SK-N-SH treated with all-trans-retinoic acid at 6 μM for 48 hours (cell line): ENCODE measurements around the gene FAM89A.

ENCODE experiments used
- ATAC-seq: fragments of 200-7000 bp; cut with Tn5 transposase; 3 replicates; pipeline ENCODE4 v1.9.1; 2020; ENCODE audit warnings: mild to moderate bottlenecking, moderate library complexity
- CSDC2 ChIP-seq: fragments of 250-450 bp; sonication (Bioruptor Pico); IDR thresholded peaks from 2 replicates; pipeline ENCODE4 v1.5.0; 2020; ENCODE audit warnings: mild to moderate bottlenecking, moderate library complexity
- GLIS3 ChIP-seq: fragments of 250-450 bp; sonication (Bioruptor Pico); IDR thresholded peaks from 2 replicates; pipeline ENCODE4 v1.5.0; 2020; ENCODE audit warnings: mild to moderate bottlenecking, moderate library complexity
- OSR1 ChIP-seq: fragments of 250-450 bp; sonication (Bioruptor Pico); IDR thresholded peaks from 2 replicates; pipeline ENCODE4 v1.8.0; 2022; ENCODE audit warnings: moderate library complexity, mild to moderate bottlenecking, inconsistent platforms
- PPARA ChIP-seq: fragments of 250-450 bp; sonication (Bioruptor Pico); IDR thresholded peaks from 2 replicates; pipeline ENCODE4 v1.5.0; 2020; ENCODE audit warnings: mild to moderate bottlenecking, borderline replicate concordance
- RARB ChIP-seq: fragments of 250-450 bp; sonication (Bioruptor Pico); IDR thresholded peaks from 2 replicates; pipeline ENCODE4 v1.8.0; 2021; ENCODE audit warnings: mild to moderate bottlenecking, moderate library complexity
- SNAI2 ChIP-seq: fragments of 250-450 bp; sonication (Bioruptor Pico); IDR thresholded peaks from 2 replicates; pipeline ENCODE4 v1.5.0; 2020; ENCODE audit warnings: mild to moderate bottlenecking, moderate library complexity
- TOX ChIP-seq: fragments of 250-450 bp; sonication (Bioruptor Pico); IDR thresholded peaks from 2 replicates; pipeline ENCODE4 v1.8.0; 2021; ENCODE audit warnings: mild to moderate bottlenecking, moderate library complexity, borderline replicate concordance
- ZC3H10 ChIP-seq: fragments of 250-450 bp; sonication (Bioruptor Pico); IDR thresholded peaks from 2 replicates; pipeline ENCODE4 v1.5.1; 2021; ENCODE audit warnings: mild to moderate bottlenecking, moderate library complexity
- ZFP3 ChIP-seq: fragments of 250-450 bp; sonication (Bioruptor Pico); IDR thresholded peaks from 2 replicates; pipeline ENCODE4 v1.5.0; 2020; ENCODE audit warnings: mild to moderate bottlenecking, moderate library complexity
- ZFP30 ChIP-seq: fragments of 450-650 bp; formaldehyde crosslinking; IDR thresholded peaks from 2 replicates; pipeline ENCODE4 v1.5.0; 2022; ENCODE audit warnings: mild to moderate bottlenecking, moderate library complexity
- ZNF8 ChIP-seq: fragments of 450-650 bp; formaldehyde crosslinking; IDR thresholded peaks from 2 replicates; pipeline ENCODE4 v1.5.0; 2020; ENCODE audit warnings: mild to moderate bottlenecking, moderate library complexity
- TF ChIP-seq, protein P1 (sequence below): fragments of 250-450 bp; sonication (Bioruptor Pico); IDR thresholded peaks from 2 replicates; pipeline ENCODE4 v1.5.1; 2020; ENCODE audit warnings: low read depth, mild to moderate bottlenecking, moderate library complexity
- TF ChIP-seq, protein P2 (sequence below): fragments of 250-450 bp; sonication (Bioruptor Pico); IDR thresholded peaks from 2 replicates; pipeline ENCODE4 v1.5.0; 2020; ENCODE audit warnings: mild to moderate bottlenecking, moderate library complexity
- TF ChIP-seq, protein P3 (sequence below): fragments of 250-450 bp; sonication (Bioruptor Pico); IDR thresholded peaks from 2 replicates; pipeline ENCODE4 v1.8.0; 2020; ENCODE audit warnings: mild to moderate bottlenecking, moderate library complexity, borderline replicate concordance
- TF ChIP-seq, protein P4 (sequence below): fragments of 250-450 bp; sonication (Bioruptor Pico); IDR thresholded peaks from 2 replicates; pipeline ENCODE4 v1.5.1; 2021; ENCODE audit warnings: mild to moderate bottlenecking, moderate library complexity

FAM89A gene

DNA sequence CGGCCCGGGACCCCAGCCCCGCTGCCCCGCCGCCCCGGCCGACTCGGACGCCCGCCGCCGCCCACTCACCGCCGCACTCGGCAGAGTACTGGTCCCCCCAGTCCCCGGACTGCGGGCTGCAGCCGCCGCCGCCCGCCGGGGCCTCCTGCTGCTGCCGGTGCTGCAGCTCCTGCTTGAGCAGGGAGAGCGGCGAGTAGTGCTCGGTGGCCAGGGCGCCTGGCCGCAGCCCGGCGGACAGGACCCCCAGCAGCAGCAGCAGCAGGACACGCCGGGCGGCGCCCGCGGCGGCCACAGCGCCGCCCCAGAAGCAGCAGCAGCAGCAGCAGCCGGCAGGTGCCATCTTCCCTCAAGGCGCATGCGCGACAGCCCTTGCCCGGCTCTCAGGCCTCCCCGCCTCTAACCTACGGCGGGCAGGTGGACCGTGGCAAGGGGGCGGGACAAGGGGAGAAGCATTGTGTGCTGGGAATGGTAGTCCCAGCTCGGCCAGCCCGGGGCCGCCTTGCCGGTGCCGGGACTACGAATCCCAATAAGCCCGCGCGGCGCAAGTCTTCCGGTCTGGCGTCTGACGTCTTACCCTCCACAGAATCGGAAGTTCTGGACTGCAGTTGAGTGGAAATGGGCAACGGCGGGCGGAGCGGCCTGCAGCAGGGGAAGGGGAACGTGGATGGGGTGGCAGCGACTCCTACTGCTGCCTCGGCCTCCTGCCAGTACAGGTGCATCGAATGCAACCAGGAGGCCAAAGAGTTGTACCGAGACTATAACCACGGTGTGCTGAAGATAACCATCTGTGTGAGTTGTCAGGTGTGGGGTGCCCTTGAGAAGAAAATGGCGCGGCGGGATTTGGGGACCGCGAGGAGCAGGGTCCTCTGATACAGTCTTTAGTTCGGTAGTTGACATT, 61.3 kb downstream of the FAM89A start, which contains the start of the genes ARV1 and TTC13:
Gene ARV1, plus strand, starts transcription at position 604 of the 898 bp plus-strand sequence. Its CDS starts 12 bp downstream, at position 616.
Gene TTC13, minus strand, starts transcription at position 371 of the 898 bp plus-strand sequence. Its CDS starts 31 bp downstream, at position 340.
- TF ChIP-seq CSDC2 (no peak), ZNF8 (CRISPR knock-in tag) (no peak), SNAI2 (CRISPR knock-in tag) (no peak)
- TF ChIP-seq, protein P1, sequence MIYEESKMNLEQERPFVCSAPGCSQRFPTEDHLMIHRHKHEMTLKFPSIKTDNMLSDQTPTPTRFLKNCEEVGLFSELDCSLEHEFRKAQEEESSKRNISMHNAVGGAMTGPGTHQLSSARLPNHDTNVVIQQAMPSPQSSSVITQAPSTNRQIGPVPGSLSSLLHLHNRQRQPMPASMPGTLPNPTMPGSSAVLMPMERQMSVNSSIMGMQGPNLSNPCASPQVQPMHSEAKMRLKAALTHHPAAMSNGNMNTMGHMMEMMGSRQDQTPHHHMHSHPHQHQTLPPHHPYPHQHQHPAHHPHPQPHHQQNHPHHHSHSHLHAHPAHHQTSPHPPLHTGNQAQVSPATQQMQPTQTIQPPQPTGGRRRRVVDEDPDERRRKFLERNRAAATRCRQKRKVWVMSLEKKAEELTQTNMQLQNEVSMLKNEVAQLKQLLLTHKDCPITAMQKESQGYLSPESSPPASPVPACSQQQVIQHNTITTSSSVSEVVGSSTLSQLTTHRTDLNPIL (CRISPR knock-in tag): no peak
- peak; percentile 99 for ATAC-seq

DNA sequence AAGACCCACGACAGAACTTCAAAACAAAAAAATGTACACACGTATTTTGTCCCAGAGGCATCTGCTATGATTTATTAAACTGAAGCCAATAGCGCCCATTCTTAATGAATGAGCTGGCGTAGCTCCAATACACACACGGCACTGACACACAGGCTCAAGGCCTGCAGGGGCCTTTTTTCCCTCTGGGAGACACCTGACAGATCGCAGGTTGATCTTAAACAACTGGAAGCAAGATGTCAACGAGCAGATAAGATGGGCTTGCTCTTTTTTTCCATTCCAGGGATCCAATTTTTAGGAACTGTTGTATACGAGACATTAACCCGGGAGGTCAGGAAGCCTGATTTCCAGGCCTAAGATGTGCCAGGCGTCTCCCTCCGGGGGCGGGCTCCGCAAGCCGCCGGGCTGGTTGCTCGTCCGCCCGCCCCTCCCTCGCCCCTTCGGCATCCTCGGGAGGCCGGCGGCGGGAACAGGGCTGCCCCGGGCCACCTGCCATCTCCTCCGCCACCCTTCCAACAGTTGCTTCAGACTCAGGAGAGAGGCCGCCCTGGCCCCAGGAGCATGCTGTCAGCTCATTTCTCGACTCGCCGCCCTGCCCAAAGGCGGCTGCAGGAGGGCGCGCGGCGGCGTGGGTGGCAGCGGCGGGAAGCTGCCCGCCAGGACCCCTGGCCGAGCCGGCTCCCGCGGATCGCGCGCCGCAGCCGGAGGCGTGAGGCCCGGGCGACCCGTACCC, 62.1 kb downstream of the FAM89A start:
- TF ChIP-seq, protein P2, sequence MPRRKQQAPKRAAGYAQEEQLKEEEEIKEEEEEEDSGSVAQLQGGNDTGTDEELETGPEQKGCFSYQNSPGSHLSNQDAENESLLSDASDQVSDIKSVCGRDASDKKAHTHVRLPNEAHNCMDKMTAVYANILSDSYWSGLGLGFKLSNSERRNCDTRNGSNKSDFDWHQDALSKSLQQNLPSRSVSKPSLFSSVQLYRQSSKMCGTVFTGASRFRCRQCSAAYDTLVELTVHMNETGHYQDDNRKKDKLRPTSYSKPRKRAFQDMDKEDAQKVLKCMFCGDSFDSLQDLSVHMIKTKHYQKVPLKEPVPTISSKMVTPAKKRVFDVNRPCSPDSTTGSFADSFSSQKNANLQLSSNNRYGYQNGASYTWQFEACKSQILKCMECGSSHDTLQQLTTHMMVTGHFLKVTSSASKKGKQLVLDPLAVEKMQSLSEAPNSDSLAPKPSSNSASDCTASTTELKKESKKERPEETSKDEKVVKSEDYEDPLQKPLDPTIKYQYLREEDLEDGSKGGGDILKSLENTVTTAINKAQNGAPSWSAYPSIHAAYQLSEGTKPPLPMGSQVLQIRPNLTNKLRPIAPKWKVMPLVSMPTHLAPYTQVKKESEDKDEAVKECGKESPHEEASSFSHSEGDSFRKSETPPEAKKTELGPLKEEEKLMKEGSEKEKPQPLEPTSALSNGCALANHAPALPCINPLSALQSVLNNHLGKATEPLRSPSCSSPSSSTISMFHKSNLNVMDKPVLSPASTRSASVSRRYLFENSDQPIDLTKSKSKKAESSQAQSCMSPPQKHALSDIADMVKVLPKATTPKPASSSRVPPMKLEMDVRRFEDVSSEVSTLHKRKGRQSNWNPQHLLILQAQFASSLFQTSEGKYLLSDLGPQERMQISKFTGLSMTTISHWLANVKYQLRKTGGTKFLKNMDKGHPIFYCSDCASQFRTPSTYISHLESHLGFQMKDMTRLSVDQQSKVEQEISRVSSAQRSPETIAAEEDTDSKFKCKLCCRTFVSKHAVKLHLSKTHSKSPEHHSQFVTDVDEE (CRISPR knock-in tag): no peak
- peak; percentile 3 for ATAC-seq

DNA sequence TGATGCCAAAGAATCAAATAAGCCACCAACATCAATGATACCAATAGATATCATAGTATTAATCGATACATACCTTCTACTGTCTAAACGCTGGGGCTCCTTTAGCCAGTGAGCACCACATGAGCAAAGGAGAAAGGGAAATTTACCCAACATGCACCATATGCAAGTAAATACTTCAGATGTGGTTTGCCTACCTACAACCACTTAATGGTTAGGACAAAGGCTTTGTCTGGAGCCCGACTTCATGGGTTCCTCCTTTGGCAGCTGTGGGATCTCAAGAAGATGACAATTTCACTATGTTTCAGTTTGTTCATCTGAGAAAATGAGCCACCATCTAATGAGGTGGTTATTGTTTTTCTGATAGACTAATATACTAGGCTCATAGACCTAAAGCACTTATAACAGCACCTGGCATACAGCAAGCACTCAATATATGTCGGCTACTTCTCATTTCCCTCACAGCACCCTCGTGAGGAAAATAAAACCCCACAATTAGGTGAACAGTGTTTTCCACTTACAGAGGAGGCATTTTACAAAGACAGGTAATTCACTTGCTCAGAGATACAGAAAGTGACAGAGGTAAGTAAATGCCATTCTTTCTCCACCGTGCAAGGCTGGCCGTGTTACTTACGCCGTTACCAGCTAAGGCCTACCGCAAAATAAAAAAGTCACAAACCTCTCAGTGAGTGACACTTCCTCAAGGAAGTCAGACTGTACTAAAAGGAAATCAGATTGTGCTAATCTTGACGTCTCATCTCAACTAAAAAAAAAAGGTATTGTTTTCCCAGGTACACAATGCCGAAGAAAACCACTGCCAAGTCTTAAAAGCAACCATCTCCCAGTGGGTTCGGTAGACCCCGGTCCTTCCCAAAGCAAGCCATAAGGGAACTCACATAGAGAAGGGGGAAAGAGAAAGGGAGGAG, 63.0 kb downstream of the FAM89A start:
- TF ChIP-seq ZFP30 (CRISPR knock-in tag) (no peak), PPARA (CRISPR knock-in tag) (no peak), OSR1 (no peak), ZFP3 (no peak), TOX (no peak), GLIS3 (no peak), RARB (CRISPR knock-in tag) (no peak), ZC3H10 (no peak)
- TF ChIP-seq, protein P3, sequence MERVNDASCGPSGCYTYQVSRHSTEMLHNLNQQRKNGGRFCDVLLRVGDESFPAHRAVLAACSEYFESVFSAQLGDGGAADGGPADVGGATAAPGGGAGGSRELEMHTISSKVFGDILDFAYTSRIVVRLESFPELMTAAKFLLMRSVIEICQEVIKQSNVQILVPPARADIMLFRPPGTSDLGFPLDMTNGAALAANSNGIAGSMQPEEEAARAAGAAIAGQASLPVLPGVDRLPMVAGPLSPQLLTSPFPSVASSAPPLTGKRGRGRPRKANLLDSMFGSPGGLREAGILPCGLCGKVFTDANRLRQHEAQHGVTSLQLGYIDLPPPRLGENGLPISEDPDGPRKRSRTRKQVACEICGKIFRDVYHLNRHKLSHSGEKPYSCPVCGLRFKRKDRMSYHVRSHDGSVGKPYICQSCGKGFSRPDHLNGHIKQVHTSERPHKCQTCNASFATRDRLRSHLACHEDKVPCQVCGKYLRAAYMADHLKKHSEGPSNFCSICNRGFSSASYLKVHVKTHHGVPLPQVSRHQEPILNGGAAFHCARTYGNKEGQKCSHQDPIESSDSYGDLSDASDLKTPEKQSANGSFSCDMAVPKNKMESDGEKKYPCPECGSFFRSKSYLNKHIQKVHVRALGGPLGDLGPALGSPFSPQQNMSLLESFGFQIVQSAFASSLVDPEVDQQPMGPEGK (CRISPR knock-in tag): no peak
- no peak for ATAC-seq

DNA sequence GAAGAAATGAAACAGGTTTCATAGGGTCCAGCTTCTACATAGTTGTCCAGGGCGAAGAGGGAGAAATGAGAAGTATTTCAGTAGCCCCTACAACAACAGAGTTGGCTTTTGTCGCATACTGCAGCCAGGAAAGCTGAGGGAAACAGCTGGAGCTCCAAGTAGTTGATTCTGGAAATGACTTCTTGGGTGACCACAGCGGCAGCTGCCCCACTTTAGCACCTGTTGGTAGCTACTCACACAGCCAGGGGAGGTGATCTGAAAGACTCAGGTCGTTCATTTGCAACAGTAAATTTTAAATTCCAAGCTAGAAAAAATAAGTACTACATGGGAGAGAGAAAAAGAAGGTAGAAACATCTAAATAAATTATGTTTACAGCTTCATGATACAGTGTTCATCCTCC, 63.7 kb downstream of the FAM89A start:
- ATAC-seq: no peak
- TF ChIP-seq, protein P4, sequence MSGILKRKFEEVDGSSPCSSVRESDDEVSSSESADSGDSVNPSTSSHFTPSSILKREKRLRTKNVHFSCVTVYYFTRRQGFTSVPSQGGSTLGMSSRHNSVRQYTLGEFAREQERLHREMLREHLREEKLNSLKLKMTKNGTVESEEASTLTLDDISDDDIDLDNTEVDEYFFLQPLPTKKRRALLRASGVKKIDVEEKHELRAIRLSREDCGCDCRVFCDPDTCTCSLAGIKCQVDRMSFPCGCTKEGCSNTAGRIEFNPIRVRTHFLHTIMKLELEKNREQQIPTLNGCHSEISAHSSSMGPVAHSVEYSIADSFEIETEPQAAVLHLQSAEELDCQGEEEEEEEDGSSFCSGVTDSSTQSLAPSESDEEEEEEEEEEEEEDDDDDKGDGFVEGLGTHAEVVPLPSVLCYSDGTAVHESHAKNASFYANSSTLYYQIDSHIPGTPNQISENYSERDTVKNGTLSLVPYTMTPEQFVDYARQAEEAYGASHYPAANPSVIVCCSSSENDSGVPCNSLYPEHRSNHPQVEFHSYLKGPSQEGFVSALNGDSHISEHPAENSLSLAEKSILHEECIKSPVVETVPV: no peak
- TF ChIP-seq, protein P3 (CRISPR knock-in tag): no peak
- TF ChIP-seq SNAI2 (CRISPR knock-in tag): no peak
- TF ChIP-seq GLIS3: no peak
